NB4 (cell line): ENCODE data around the gene DHRS2.

ENCODE experiments used
- DNase-seq: peaks from one replicate; pipeline ENCODE4 v3.0.0; 2010; ENCODE audit warnings: low read depth
- H3K4me3 ChIP-seq: one replicate; pipeline ENCODE4 v1.5.1; 2011; ENCODE audit warnings: mild to moderate bottlenecking, low read depth, low read length, moderate library complexity
- MYC ChIP-seq: IDR thresholded peaks from 2 replicates; pipeline ENCODE4 v1.6.1; 2011; ENCODE audit warnings: low read depth, low read length
- POLR2A ChIP-seq: IDR thresholded peaks from 2 replicates; pipeline ENCODE4 v1.6.1; 2011; ENCODE audit warnings: mild to moderate bottlenecking; ENCODE audit not compliant: insufficient read length; ENCODE audit errors: extremely low read depth
- TF ChIP-seq, protein P1 (sequence below): IDR thresholded peaks from 2 replicates; pipeline ENCODE4 v1.6.1; 2011; ENCODE audit warnings: low read depth, low read length
- TF ChIP-seq, protein P2 (sequence below): IDR thresholded peaks from one replicate; pipeline ENCODE4 v1.5.1; 2012; ENCODE audit warnings: low read depth, low read length

DHRS2 gene

DNA sequence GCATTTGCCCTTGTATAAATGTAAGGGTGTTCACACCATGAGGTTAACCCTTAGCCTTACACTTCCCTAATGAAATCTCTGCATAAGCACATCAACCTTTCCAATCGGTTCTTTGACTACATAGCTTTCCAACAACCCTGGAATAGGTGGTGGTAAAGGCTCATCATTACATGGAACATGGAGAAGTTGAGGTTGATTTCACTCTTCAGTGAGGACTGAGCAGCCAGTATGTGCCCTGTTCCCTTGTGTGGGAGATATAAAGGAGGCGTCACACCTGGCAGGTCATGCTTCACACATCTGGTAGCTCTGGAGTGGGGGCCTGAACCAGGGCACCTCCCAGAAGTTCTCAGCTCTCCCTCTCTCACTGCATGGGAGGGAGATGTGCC is 35.8 kb upstream of the DHRS2 start:
- H3K4me3 ChIP-seq = no peak overlapping the region
- TF ChIP-seq POLR2A = no peak
- TF ChIP-seq, protein P1, sequence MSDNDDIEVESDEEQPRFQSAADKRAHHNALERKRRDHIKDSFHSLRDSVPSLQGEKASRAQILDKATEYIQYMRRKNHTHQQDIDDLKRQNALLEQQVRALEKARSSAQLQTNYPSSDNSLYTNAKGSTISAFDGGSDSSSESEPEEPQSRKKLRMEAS = no peak
- TF ChIP-seq MYC = no peak
- TF ChIP-seq, protein P2, sequence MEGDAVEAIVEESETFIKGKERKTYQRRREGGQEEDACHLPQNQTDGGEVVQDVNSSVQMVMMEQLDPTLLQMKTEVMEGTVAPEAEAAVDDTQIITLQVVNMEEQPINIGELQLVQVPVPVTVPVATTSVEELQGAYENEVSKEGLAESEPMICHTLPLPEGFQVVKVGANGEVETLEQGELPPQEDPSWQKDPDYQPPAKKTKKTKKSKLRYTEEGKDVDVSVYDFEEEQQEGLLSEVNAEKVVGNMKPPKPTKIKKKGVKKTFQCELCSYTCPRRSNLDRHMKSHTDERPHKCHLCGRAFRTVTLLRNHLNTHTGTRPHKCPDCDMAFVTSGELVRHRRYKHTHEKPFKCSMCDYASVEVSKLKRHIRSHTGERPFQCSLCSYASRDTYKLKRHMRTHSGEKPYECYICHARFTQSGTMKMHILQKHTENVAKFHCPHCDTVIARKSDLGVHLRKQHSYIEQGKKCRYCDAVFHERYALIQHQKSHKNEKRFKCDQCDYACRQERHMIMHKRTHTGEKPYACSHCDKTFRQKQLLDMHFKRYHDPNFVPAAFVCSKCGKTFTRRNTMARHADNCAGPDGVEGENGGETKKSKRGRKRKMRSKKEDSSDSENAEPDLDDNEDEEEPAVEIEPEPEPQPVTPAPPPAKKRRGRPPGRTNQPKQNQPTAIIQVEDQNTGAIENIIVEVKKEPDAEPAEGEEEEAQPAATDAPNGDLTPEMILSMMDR = no peak
- DNase-seq = no peak

DNA sequence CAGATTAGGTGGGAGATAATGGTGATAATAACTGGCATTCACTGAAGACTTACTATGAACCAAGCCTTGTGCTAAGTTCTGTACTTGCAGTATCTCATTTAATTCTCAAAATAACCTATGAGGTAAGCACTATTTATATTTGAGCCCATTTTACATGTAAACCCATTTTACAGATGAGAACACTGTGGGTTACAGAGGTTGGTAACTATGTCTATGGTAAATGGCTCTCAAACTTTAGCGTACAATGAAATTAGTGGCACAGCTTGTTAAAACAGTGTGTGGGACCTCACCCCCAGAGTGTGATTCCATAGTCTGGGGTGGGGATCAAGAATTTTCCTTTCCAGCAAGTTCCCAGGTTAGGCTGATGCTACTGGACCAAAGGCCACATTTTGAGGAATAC is 35.4 kb upstream of the DHRS2 start:
- no peak overlapping the region for H3K4me3 ChIP-seq
- TF ChIP-seq, protein P2 = no peak
- TF ChIP-seq POLR2A = no peak
- TF ChIP-seq, protein P1 = no peak
- DNase-seq = no peak

DNA sequence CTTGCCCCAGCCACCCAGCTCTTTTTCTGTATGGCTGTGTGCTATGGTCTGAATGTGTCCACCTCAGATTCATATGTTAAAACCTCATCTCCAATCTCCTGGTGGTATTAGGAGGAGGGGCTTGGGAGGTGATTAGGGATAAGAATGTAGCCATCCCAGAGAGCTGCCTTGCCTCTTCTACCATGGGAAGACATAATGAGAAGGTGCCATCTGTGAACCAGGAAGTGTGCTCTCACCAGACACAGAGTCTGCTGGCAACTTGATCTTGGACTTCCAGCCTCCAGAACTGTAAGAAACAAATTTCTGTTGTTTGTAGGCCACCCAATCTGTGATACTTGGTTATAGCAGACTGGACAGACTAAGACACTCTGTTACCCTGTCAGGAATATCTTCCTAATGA is 34.7 kb upstream of the DHRS2 start:
- no peak for DNase-seq
- no peak overlapping the region for H3K4me3 ChIP-seq
- TF ChIP-seq POLR2A (no peak), MYC (no peak)
- TF ChIP-seq, protein P1 = no peak
- TF ChIP-seq, protein P2 = no peak

DNA sequence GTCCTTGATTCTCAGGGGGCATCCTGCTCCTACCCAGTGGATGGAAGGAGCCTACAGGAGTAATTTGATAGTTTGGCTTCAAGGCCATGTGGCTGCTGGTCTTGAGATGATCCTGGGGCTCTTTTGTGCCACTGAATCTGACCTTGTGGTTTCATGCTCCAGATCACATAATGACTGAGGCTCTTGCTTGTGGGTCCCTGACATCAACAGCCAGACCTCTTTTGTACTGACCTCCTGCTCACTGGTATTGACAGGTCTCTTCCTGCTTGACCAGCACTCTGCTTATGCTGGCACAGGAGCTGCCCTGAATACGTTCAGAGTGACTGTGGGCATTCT is 34.4 kb upstream of the DHRS2 start:
- TF ChIP-seq POLR2A (no peak), MYC (no peak)
- TF ChIP-seq, protein P1 = no peak
- TF ChIP-seq, protein P2 = no peak
- no peak overlapping the region for H3K4me3 ChIP-seq
- DNase-seq = no peak

DNA sequence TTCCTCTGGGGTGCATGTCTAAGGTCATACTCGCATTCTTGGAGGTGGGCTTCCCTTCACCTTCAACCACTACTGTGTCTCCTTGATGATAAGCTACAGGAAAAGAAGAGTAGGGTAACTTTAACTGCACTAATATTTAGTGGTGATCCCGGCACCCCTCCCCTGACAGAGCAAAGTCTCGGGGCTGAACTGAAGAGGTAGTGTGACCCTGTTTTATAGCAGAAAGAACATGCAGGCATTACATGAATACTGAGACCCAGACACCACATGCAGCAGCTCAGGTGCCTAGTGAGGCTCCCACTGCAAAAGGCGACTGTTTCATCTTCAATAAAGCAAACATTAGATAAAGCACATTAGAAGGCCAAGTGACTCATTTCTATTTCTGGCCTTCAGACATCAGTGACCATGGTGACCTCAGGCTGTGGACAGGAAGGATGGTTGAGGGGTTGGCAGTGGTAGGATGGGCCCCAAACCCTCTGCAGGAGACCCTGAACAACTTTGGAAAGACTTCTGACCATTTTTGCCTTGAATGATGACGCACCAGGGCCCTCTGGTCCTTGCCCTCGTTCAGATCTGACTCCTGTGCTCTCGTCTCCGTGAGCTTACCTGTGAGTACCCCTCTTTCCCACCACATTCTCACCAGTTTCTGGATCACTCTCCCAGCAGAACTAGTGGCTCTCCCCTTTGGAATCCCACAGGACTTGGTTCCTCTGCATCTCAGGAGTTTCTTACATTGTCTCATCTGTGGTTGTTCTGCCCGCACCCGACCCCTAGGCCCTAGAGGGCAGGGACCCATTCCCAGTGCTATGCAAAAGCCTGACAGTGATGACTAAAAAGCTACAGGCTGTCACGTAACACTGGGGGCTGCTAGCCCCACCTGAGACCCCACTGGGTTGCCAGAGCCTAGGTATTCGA is 33.7 kb upstream of the DHRS2 start:
- no peak for TF ChIP-seq POLR2A
- TF ChIP-seq MYC = no peak
- TF ChIP-seq, protein P1 = no peak
- TF ChIP-seq, protein P2 = no peak
- no peak for DNase-seq
- no peak overlapping the region for H3K4me3 ChIP-seq

DNA sequence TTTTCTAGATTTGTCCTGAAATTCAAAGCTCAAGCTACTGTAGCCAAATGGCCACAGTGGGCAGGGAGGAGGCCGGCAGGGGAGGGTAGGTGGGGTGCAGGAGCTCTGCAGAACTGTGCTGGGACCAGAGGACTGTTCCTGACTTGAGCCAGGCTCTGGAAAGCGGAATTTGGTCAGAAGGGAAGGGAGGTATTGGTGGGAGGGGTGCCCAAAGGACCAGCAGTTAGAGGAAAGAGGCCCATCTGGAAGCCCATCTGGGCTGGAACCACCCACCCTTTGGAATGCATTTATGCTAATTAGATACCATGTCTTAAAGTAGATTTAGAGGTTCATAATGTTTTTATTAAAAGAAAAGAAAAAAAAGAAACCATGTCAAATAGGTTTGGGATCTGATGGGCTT is 33.1 kb upstream of the DHRS2 start:
- no peak for DNase-seq
- H3K4me3 ChIP-seq = no peak overlapping the region

More for the DNA sequence above, 33.1 kb upstream of the DHRS2 start:
- TF ChIP-seq, protein P2 = no peak
- no peak for TF ChIP-seq POLR2A
- TF ChIP-seq MYC = no peak
- TF ChIP-seq, protein P1 = no peak
